ENCODE results near the gene MYL10.

The MYL10 gene

DNA sequence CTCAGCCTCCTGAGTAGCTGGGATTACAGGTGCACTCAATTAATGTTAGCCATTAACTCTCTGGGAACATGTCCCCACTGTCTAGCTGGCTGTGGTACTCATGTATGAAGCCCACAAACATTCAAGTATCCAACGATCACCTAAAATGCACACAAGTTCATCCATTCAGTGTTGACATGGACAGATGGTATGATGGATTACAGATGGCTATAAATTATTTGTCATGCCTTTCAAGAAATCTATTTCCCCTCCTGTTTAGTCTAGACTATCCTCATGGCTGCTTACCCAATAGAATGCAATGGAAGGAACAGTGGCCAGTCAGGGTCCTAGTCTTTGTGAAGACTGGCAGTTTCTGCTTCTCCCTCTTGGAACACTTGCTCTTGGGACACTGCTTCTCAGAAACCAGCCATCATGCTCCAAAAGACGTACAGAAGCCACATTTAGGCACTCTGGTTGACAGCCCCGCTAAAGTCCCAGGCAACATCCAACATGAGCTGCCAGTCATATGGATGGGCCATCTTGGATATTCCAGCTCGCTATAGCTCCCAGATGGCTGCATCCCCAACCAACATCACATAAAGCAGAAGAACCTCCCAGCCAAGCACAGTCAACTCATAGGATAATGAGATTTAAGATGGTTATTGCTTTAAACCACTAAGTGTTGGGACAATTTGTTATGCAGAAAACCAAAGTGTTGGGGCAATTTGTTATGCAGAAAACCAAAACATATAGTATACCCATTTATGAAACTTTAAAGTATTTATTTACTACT, 33.1 kb downstream of the MYL10 start:
- DNase-seq = no peak

GRCh38 chr7:101595246-101595645, 33.9 kb downstream of the MYL10 start:
- no peak for DNase-seq

GRCh38 chr7:101594790-101595189, 34.3 kb downstream of the MYL10 start:
- no peak for DNase-seq

DNA sequence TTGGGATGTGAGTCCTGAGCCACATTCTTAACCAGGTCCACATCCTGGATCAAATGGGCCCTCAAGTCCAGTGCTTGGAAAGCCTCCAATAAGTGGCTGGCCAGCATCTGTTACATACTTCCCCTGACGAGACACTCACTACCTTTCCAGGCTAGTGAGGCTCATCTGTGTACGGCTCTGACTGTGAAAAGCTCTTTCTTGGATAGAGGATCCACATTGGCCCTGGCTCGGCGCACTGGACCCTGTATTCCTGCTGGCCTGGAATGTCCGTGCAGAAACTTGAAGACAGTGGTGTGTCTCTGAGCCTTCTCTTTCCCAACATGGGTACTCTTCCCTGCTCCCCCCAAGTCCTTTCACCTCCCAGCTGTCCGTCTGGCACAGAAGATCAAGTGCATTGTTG, 35.5 kb downstream of the MYL10 start:
- no peak for DNase-seq

- no peak for DNase-seq
Observed at GRCh38 chr7:101591504-101591903, 37.6 kb downstream of the MYL10 start.

DNA sequence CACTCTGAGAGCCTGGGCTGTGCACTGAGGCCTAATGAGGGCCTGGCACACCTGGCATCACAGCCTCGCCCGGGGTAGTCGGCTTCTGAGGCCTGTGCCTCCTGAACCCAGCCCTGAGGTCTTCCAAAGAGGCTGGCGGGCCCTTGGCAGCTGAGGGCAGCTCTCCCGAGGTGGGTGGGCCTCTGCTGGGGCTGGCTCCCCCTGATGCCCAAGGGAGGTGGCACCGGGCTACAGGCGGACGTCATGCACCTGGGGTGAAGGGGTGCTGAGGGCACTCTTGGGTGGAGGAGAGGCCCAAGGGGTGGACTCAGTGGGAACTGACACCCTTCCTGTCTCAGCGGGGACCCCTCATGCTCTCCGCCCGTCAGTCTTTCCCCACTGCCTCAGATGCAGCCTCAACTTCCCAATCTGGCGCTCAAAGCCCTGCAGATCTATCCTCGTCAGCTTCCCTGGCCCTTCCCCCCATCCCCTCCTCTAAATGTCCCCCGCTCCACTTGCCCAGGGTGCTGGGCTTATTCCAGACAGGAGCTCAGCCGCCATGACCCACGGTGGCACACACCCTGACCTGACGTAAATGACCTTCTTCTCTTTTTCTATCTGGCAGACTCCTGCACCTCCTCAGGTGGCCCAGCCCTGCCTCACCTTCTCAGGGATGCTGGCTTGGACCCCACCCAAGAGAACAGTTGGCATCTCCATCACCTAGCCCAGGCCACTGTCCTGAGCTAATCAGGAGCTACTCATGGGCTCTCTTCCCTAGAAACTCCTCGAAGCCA, 38.2 kb downstream of the MYL10 start:
- DNase-seq = no peak

GRCh38 chr7:101589976-101590662, 39.0 kb downstream of the MYL10 start:
- DNase-seq = no peak

DNA sequence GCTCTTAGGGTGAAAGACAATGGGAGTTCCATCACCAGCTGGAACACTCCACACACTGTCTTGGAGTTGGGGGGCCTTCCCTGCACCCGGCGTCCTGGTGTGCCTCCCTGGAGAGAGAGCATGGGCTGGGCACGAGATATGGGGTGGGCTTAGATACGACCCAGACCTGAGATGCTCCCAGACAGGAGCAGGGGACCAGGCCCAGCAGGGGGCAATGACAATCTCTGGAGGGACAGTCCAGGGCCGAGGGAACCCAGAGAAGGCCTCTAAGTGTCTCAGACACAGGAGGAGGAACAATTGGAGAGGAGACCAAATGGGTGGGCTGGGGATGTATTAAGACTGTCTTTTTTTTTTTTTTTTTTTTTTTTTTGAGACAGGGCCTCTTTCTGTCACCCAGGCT, 40.0 kb downstream of the MYL10 start:
- no peak for DNase-seq

DNA sequence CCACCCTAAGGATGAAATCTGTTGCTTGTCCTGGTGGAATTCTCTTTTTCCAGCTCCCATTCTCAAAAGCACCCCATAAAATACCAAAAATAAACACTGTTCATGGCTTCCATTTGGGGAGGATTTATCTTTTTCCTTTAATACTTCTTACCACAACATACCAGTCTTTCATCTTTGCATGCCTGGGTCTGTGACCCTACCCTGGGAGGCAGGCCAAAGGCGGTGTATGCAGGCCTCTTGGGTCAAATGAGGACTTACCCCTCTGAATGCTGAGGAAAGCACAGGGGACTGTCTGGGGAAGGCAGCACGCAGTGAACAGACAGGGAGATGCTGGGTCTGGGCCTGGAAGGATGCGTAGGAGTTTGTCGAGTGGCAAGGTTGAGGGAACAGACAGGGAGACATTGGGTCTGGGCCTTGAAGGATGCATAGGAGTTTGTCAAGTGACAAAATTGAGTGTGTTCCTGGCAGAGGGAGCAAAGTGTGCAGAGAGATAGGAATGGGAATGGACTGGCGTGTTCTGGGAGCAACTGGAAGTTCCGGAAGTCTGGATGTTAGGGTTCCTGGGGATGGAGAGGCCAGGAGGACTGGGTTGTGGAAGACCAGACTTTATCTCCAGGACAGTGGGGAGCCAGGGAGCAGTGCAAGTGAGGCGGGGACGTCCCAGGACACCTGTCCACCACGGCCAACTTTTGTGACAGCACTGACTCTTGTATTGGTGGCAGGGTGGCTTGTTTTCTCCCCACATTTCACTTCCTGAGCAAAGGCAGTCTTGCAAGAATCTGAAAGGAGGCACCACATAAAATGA, 40.8 kb downstream of the MYL10 start:
- no peak for DNase-seq

DNA sequence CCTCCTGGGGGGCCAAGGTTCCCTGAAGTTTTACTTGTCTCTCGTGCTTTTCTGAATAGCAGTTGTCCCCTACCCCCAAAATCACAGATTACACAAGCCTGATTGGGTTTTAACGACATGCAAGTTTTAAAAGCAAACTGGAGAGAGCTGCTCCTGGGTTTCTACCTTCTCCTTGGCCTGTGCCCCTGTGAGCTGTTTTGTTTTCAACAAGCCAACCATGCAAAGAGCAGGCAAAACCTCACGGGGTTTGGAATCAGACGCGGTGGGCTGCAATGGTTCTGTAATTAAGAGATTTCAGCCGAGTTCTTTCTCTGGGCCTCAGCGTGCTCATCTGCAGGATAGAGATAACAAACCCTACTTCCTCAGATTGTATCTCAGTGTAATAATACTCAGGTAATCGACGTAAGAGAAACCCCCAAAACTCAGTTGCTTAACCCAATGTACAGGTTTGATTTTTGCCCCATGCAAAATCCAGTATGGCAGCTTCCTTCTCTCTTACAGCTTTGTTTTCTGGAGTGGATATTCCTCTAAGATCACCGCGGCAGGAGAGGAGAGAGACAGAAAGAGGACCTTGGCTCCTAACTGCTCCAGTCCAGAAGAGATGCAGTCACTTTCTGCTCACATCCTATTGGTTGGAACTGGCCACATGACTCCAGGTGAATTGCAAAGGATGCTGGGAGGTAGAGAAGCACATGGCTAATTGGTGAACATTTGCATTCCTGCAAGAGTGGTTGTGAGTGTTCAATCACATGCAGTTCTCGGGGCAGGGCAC, 42.0 kb downstream of the MYL10 start:
- peak in 1 of 2 donors; percentile 5 for DNase-seq

- no peak for DNase-seq
Observed at GRCh38 chr7:101586078-101586905, 42.8 kb downstream of the MYL10 start.

GRCh38 chr7:101582971-101583370, 46.1 kb downstream of the MYL10 start:
- DNase-seq = peak in 1 of 2 donors; percentile 5

GRCh38 chr7:101581891-101582290, 47.2 kb downstream of the MYL10 start:
- DNase-seq = peak in 1 of 2 donors; percentile 7

DNA sequence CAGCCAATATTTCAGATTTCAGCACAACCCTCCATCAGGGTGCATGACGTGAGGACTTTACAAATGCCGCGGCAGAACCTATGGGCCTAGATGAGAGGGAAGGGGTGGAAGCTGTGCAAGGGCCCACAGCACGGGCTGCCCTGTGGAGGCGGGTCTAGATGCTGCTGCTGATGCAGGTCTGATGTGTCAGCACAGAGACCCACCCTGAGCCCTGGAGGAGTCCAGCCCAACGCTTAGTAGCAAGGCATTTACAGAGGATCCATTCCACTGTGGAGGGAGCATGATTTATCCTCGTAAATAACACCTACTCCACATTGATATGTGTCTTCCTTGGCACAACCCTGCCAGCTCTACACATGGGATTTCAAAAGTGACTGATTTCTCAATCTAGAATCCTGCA, 48.5 kb downstream of the MYL10 start:
- DNase-seq = peak in 1 of 2 donors; percentile 1

- DNase-seq = no peak
Observed at GRCh38 chr7:101578552-101578951, 50.5 kb downstream of the MYL10 start.

DNA sequence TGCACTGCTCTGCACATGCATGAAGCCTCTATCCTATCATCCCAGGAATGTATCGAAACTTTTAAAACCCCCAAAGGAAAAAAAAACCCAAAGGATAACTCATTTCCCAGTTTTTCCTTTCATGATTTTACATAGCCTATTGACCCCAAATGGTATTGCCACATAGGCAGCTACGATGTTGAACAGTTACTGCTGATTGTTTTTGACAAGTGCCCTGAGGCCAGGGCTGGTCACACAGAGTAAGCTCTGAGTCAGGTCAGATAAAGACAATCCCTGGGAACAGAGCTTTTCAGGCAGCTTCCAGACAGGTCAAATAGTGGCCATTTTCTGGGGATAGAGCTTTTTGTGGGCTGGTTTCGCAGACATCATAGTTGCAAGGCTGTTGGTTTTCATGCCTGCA, 52.1 kb downstream of the MYL10 start:
- DNase-seq = no peak

- DNase-seq = no peak
Observed at GRCh38 chr7:101575721-101576120, 53.4 kb downstream of the MYL10 start.

DNA sequence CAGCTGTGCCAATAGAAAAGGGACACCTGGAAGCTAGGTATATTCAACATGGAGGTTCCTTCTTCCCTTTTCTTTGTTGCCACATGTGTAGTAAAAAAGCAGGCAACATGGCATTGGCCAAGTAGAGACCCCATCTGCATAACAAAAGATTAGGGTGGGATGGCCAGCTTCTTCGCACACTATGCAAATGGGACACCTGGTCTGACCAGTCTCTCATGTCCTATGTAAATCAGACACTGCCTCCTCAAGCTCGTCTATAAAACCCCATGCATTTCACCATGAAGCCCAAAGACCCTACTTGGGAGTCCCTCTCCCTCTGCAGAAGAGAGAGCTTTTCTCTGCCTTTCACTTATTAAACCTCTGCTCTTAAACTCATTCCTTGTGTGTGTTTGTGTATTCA, 53.9 kb downstream of the MYL10 start:
- no peak for DNase-seq

GRCh38 chr7:101572156-101572555, 56.9 kb downstream of the MYL10 start:
- DNase-seq = no peak

DNA sequence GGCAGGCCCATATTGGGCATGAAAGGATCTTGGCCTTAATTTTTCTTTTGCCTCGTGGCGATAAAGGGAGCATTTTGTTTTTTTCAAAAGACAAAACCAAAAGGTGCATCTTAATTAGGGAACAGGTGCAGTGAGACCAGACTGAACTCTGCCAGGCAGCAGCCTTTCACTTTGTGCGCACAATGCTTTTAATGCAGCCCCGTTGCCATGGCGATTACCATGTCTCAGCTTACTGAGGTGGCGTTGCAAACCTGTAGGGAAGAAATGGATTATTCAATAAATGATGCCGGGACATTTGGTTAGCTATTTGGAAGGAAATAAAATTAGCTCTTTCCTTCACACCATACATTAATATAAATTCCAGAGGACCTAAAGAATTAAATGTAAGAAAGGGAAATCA, 61.9 kb downstream of the MYL10 start:
- DNase-seq = peak in 1 of 2 donors; percentile 4

DNA sequence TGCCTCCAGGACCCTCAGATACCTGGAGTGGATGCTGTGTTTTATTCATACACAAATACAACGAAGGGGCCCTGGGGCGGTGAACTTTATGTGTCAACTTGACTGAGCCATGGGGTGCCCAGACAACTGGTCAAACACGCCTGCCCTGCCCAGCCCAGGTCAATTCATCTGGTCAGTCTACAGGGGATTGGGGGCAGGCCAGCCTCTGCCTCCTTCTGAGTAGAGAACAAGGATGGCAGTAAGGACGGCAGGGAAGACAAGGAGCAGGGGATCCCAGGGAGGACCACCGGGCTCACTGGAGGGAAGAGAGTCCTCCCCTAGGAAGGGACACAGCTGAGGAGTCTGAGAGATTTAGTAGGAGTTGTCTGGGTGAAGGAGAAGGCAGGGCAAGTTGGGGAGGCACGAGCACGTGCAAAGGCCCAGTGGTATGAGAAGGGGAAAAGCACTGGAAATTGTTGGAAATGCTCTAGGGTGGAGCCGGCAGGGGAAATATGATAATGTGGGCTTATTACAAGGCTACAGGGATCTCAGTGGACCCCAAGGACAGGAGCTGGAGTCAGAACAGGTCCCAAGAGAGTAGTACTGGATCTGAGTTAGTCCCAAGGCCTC, 63.4 kb downstream of the MYL10 start:
- DNase-seq = peak in 1 of 2 donors; percentile 10
